Measurements from ENCODE around the gene AZI2.

AZI2 gene

GRCh38 chr3:28278918-28279317 lies 69.7 kb downstream of the AZI2 start:
- Histone ChIP-seq H3K36me3 (ENCODE audit: control insufficient read depth, insufficient read depth, low read length) (no peaks in the 10 kb centered on the region), H3K4me3 (ENCODE audit: extremely low read depth, insufficient read depth, low read length, poor library complexity, severe bottlenecking) (no peak overlapping the region), H3K4me1 (ENCODE audit: control insufficient read depth, insufficient read depth, low read length, poor library complexity, severe bottlenecking) (no peaks in the 10 kb centered on the region), H3K27ac (ENCODE audit: low read depth, low read length, severe bottlenecking) (no peak overlapping the region), H3K9me3 (ENCODE audit: control insufficient read depth, low read length) (peaks cover under 1% of the 10 kb centered on the region)
- WGBS, 2 experiments (ENCODE audit: insufficient coverage in 2 of 2), result no CpG with 5 or more reads among the region's 2 CpGs

DNA sequence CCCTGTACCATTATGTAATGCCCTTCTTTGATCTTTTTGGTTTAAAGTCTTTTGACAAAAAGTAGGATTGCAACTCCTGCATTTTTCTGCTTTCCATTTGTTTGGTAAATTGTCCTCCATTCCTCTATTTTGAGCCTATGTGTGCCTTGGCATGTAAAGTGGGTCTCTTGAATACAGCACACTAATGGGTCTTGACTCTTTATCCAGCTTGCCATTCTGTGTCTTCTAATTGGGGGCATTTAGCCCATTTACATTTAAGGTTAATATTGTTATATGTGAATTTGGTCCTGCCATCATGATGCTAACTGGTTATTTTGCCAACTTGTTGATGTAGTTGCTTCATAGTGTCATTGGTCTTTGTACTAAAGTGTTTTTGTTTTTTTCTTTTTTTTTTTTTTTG lies 74.8 kb downstream of the AZI2 start:
- no peak overlapping the region for H3K27ac ChIP-seq (ENCODE audit: low read depth, low read length, severe bottlenecking)
- H3K4me1 ChIP-seq (ENCODE audit: control insufficient read depth, insufficient read depth, low read length, poor library complexity, severe bottlenecking), result no peaks in the 10 kb centered on the region
- no peak overlapping the region for H3K4me3 ChIP-seq (ENCODE audit: extremely low read depth, insufficient read depth, low read length, poor library complexity, severe bottlenecking)
- H3K9me3 ChIP-seq (ENCODE audit: control insufficient read depth, low read length), result peaks cover 19% of the 10 kb centered on the region
- peaks cover 10% of the 10 kb centered on the region for H3K36me3 ChIP-seq (ENCODE audit: control insufficient read depth, insufficient read depth, low read length)

Measured in mesodermal cell (in vitro differentiated cells).